HepG2 (cell line): ENCODE data around the gene ZNF451. TPM values are rescaled to one million over a fixed set of nuclear protein-coding genes. Genes with fewer than 3 reads are reported as not detected.

Experiments
- ATAC-seq: fragments of 200-7000 bp; cut with Tn5 transposase; 3 replicates; pipeline ENCODE4 v1.9.1; 2020; ENCODE audit warnings: mild to moderate bottlenecking, moderate library complexity
- BruUV-seq: library from RNA; stranded (reverse); fragments of 400-500 nt; replicated peaks from 2 replicates; lab custom pipeline; 2021; lab: Mats Ljungman, UMichigan
- CTCF ChIA-PET: fragments of 300-600 bp; formaldehyde crosslinking; extraction: SDS; loops from one replicate; lab custom pipeline; 2021; ENCODE audit warnings: low total read pairs, inconsistent platforms, low intra/inter-chr PET ratio; lab: Yijun Ruan, JAX
- POLR2A ChIA-PET: fragments of 350-600 bp; sonication (Branson Sonifier 250); formaldehyde crosslinking; loops from one replicate; lab custom pipeline; 2020; ENCODE audit warnings: antibody characterized with exemption, inconsistent platforms; lab: Yijun Ruan, JAX
- DNase-seq: peaks from one replicate; pipeline ENCODE4 v3.0.0-alpha.2; 2015; ENCODE audit warnings: low spot score
- FAIRE-seq: peaks from 3 replicates; lab custom pipeline; 2011; peaks lifted over from hg19 to GRCh38; lab: Jason Lieb, UNC
- H2AFZ ChIP-seq: one replicate; pipeline ENCODE4 v1.6.1; 2011; ENCODE audit warnings: low read length, inconsistent platforms
- H3K27ac ChIP-seq: fragments of 300-600 bp; 3 replicates; pipeline ENCODE4 v1.8.0; 2011; ENCODE audit warnings: mixed run types, mild to moderate bottlenecking, mixed read lengths, low read length, inconsistent platforms; ENCODE audit not compliant: insufficient read depth; ENCODE audit errors: extremely low read length
- H3K27me3 ChIP-seq, 2 experiments: fragments of 200-600 bp in 1 of 2; 2 replicates in 1 of 2; 3 replicates in 1 of 2; pipeline versions ENCODE4 v1.6.0 to v1.8.0; 2011; ENCODE audit warnings: low read length in 2 of 2, mild to moderate bottlenecking in 2 of 2, moderate library complexity in 2 of 2, inconsistent platforms in 1 of 2; ENCODE audit not compliant: insufficient read depth in 2 of 2, control insufficient read depth in 1 of 2
- H3K36me3 ChIP-seq, 2 experiments: fragments of 200-600 bp in 1 of 2; replicated peaks in 1 of 2; 2 replicates in 1 of 2; 3 replicates in 1 of 2; pipeline versions ENCODE4 v1.5.1 to v1.8.0; 2011; ENCODE audit warnings: low read length in 2 of 2, inconsistent platforms in 1 of 2; ENCODE audit not compliant: insufficient read depth in 2 of 2, control insufficient read depth in 1 of 2
- H3K4me1 ChIP-seq: 2 replicates; pipeline ENCODE4 v1.5.1; 2012; ENCODE audit warnings: low read length, inconsistent platforms; ENCODE audit not compliant: insufficient read depth
- H3K4me2 ChIP-seq: 2 replicates; pipeline ENCODE4 v1.6.0; 2011; ENCODE audit warnings: low read depth, low read length, inconsistent platforms
- H3K4me3 ChIP-seq, 3 experiments: fragments of 200-600 bp in 1 of 3; sonication (generic), shearing (Covaris generic) in 1 of 3; replicated peaks in 1 of 3; 2 replicates each; pipeline ENCODE4 v1.5.1; 2011 to 2016; ENCODE audit warnings: low read length in 3 of 3, inconsistent platforms in 2 of 3, low read depth in 2 of 3, mild to moderate bottlenecking in 2 of 3, control low read depth in 1 of 3, mixed read lengths in 1 of 3; ENCODE audit not compliant: insufficient read depth in 1 of 3
- H3K79me2 ChIP-seq: one replicate; pipeline ENCODE4 v1.6.1; 2011; ENCODE audit warnings: low read length, inconsistent platforms; ENCODE audit not compliant: insufficient read depth
- H3K9ac ChIP-seq: 2 replicates; pipeline ENCODE4 v1.6.0; 2011; ENCODE audit warnings: mild to moderate bottlenecking, low read depth, low read length, inconsistent platforms; ENCODE audit not compliant: insufficient read depth
- H3K9me3 ChIP-seq: 2 replicates; pipeline ENCODE4 v1.5.1; 2012; ENCODE audit warnings: mild to moderate bottlenecking, low read length
- H4K20me1 ChIP-seq: 2 replicates; pipeline ENCODE4 v1.6.0; 2011; ENCODE audit warnings: inconsistent platforms, mild to moderate bottlenecking, low read length, moderate library complexity; ENCODE audit not compliant: insufficient read depth
- BRF2 ChIP-seq: sonication (generic); formaldehyde crosslinking; IDR thresholded peaks from 2 replicates; pipeline ENCODE4 v1.8.1; 2022; ENCODE audit warnings: mild to moderate bottlenecking, missing genetic modification reagents
- JDP2 ChIP-seq: sonication (generic); formaldehyde crosslinking; IDR thresholded peaks from 2 replicates; pipeline ENCODE4 v1.8.1; 2022; ENCODE audit warnings: missing genetic modification reagents, borderline replicate concordance
- MBNL3 ChIP-seq: fragments of 250-450 bp; sonication (Bioruptor Pico); conservative IDR thresholded peaks from 2 replicates; pipeline ENCODE4 v1.8.0; 2022; ENCODE audit warnings: mild to moderate bottlenecking, inconsistent platforms
- MTA1 ChIP-seq: sonication (generic); formaldehyde crosslinking; IDR thresholded peaks from 2 replicates; pipeline ENCODE4 v1.4.0; 2020; ENCODE audit warnings: missing genetic modification reagents, mild to moderate bottlenecking, borderline replicate concordance
- ZNF576 ChIP-seq: sonication (generic); formaldehyde crosslinking; IDR thresholded peaks from 2 replicates; pipeline ENCODE4 v1.4.0; 2020; ENCODE audit warnings: mild to moderate bottlenecking, missing genetic modification reagents
- ZNF7 ChIP-seq: IDR thresholded peaks from 2 replicates; pipeline ENCODE4 v1.6.1; 2016; ENCODE audit warnings: missing biosample characterization, missing genetic modification reagents
- ZXDC ChIP-seq: sonication (generic); formaldehyde crosslinking; IDR thresholded peaks from 2 replicates; pipeline ENCODE4 v1.5.0; 2020; ENCODE audit warnings: mild to moderate bottlenecking, missing genetic modification reagents
- WGBS: methylation state at CpG from one replicate; pipeline ENCODE4 v1.1.6; 2017; ENCODE audit warnings: low lambda C conversion rate; 5-methylcytosine and 5-hydroxymethylcytosine counted together
- in situ Hi-C: cut with HindIII; loops from 2 replicates; pipeline ENCODE4 v1.10.0; 2017; ENCODE audit warnings: low pct_unique_long_range_greater_than_20kb; ENCODE audit not compliant: extremely low pct_ligation_motif_present
- intact Hi-C: fragments of 100-400 bp; cut with micrococcal nuclease; formaldehyde crosslinking; loops from one replicate; pipeline ENCODE4 v1.10.0; 2022; ENCODE audit not compliant: unreplicated experiment
- polyA plus RNA-seq, 8 experiments: library from polyadenylated mRNA; depleted of rRNA in 3 of 8; stranded (reverse) in 7 of 8; unstranded in 1 of 8; fragments of >200 nt; fragmentation: Illumina TruSeq in 4 of 8; extraction: Trizol in 4 of 8; gene quantifications; 2 replicates each; pipeline versions ENCODE4 v1.2.1 to v1.2.3, GENCODE V29; 2011 to 2016; ENCODE audit warnings: low read depth in 4 of 8, missing spikeins in 1 of 8, mixed read lengths in 1 of 8; ENCODE audit not compliant: insufficient read depth in 1 of 8
- total RNA-seq, 5 experiments: library from RNA; depleted of rRNA; stranded (reverse); fragments of >200 nt; fragmentation: Illumina TruSeq; extraction: Trizol; gene quantifications; 2 replicates each; pipeline ENCODE4 v1.2.3, GENCODE V29; 2016; ENCODE audit warnings: low read depth in 1 of 5

The ZNF451 gene
- total and polyA plus RNA-seq, 2 of the 13 experiments (the other 11 are each of a cell fraction or from before 2014, with no cell fraction given): 32.1 to 65.7 TPM

GRCh38 chr6:57104336-57104735, 14.3 kb downstream of the ZNF451 start:
- FAIRE-seq: no peak
- no peak for ATAC-seq
- no peak overlapping the region for H3K27ac ChIP-seq
- no peak overlapping the region for H2AFZ ChIP-seq
- intact Hi-C loops: no loop called here
- in situ Hi-C loops: no loop called here
- H3K9me3 ChIP-seq: no peaks in the 10 kb centered on the region
- H3K4me1 ChIP-seq: peaks cover 48% of the 10 kb centered on the region
- WGBS: 98% methylated on average over 5 of the region's 5 CpGs
- H3K4me2 ChIP-seq: no peak overlapping the region
- ChIA-PET POLR2A (interaction anchor here (1.4 kb wide), 1 partner anchor 68 kb away, joined by 3 read pairs; the partner anchor contains the start of gene BAG2), CTCF (no interaction called here)
- H4K20me1 ChIP-seq: no peaks in the 10 kb centered on the region
- peaks cover 58% of the 10 kb centered on the region for H3K79me2 ChIP-seq
- no TSS peak for BruUV-seq
- no peak overlapping the region for H3K4me3 ChIP-seq
- DNase-seq: no peak
- peaks cover 21 to 58% of the 10 kb centered on the region in 2 experiments for H3K36me3 ChIP-seq
- H3K27me3 ChIP-seq: no peaks in the 10 kb centered on the region
- TF ChIP-seq JDP2 (CRISPR knock-in tag) (no peak), MBNL3 (CRISPR knock-in tag) (no peak), MTA1 (no peak), ZNF7 (0 out of 2 replicates have a peak, but pooled peaks have one; percentile 13), ZXDC (CRISPR knock-in tag) (no peak), BRF2 (CRISPR knock-in tag) (no peak), ZNF576 (CRISPR knock-in tag) (no peak)
- no peak overlapping the region for H3K9ac ChIP-seq
